ENCODE measurements around the gene TMEM87A. TPM values are rescaled to one million over a fixed set of nuclear protein-coding genes. Genes with fewer than 3 reads are reported as not detected.
A peak's percentile ranks its signal among the peaks of the same experiment; 100 is the strongest.

The TMEM87A gene
- total RNA-seq, 2 donors from 2014 or later, result 39.8 to 94.4 TPM

GRCh38 chr15:42198516-42198915 is 74.7 kb downstream of the TMEM87A start:
- H3K4me1 ChIP-seq (ENCODE audit: control insufficient read depth in 1 of 2, low read depth in 2 of 2), result no peaks in the 10 kb centered on the region

GRCh38 chr15:42194513-42194912 is 78.7 kb downstream of the TMEM87A start:
- DNase-seq (ENCODE audit: low spot score) (peak; percentile 3), ATAC-seq (ENCODE audit: insufficient number of reproducible peaks, low FRiP score, low read depth) (no peak)
- H3K27ac ChIP-seq, result no peak overlapping the region
- no peaks in the 10 kb centered on the region for H3K27me3 ChIP-seq (replicated peaks; ENCODE audit: insufficient read depth)
- H3K4me1 ChIP-seq (ENCODE audit: control insufficient read depth in 1 of 2, low read depth in 2 of 2), result no peaks in the 10 kb centered on the region
- no peaks in the 10 kb centered on the region for H3K9me3 ChIP-seq
- TF ChIP-seq CTCF (IDR thresholded peaks at IDR 0.05), result no peak
- peaks cover 24% of the 10 kb centered on the region for H3K36me3 ChIP-seq
- H3K4me3 ChIP-seq, result no peak overlapping the region

More at GRCh38 chr15:42198516-42198915, 74.7 kb downstream of the TMEM87A start:
- no peak for DNase-seq (ENCODE audit: low spot score)
- ATAC-seq (ENCODE audit: insufficient number of reproducible peaks, low FRiP score, low read depth), result no peak
- TF ChIP-seq CTCF (IDR thresholded peaks at IDR 0.05), result no peak
- no peak overlapping the region for H3K27ac ChIP-seq
- H3K9me3 ChIP-seq, result no peaks in the 10 kb centered on the region
- H3K36me3 ChIP-seq, result peaks cover 12% of the 10 kb centered on the region
- H3K27me3 ChIP-seq (replicated peaks; ENCODE audit: insufficient read depth), result no peaks in the 10 kb centered on the region
- no peak overlapping the region for H3K4me3 ChIP-seq

GRCh38 chr15:42193383-42193782 is 79.8 kb downstream of the TMEM87A start:
- no peak for TF ChIP-seq CTCF (IDR thresholded peaks at IDR 0.05)
- no peak for ATAC-seq (ENCODE audit: insufficient number of reproducible peaks, low FRiP score, low read depth)
- Histone ChIP-seq H3K9me3 (no peaks in the 10 kb centered on the region), H3K36me3 (peaks cover 33% of the 10 kb centered on the region), H3K4me3 (no peak overlapping the region), H3K4me1 (ENCODE audit: control insufficient read depth in 1 of 2, low read depth in 2 of 2) (no peaks in the 10 kb centered on the region), H3K27ac (no peak overlapping the region), H3K27me3 (replicated peaks; ENCODE audit: insufficient read depth) (no peaks in the 10 kb centered on the region)
- no peak for DNase-seq (ENCODE audit: low spot score)

GRCh38 chr15:42191610-42192346 is 81.5 kb downstream of the TMEM87A start:
- Histone ChIP-seq H3K4me3 (no peak overlapping the region), H3K9me3 (no peaks in the 10 kb centered on the region), H3K27ac (no peak overlapping the region), H3K36me3 (peaks cover 35% of the 10 kb centered on the region), H3K27me3 (replicated peaks; ENCODE audit: insufficient read depth) (no peaks in the 10 kb centered on the region), H3K4me1 (ENCODE audit: control insufficient read depth in 1 of 2, low read depth in 2 of 2) (no peaks in the 10 kb centered on the region)
- ATAC-seq (ENCODE audit: insufficient number of reproducible peaks, low FRiP score, low read depth), result no peak
- DNase-seq (ENCODE audit: low spot score), result no peak
- no peak for TF ChIP-seq CTCF (IDR thresholded peaks at IDR 0.05)

- H3K27ac ChIP-seq, result no peak overlapping the region
- no peaks in the 10 kb centered on the region for H3K4me1 ChIP-seq (ENCODE audit: control insufficient read depth in 1 of 2, low read depth in 2 of 2)
- no peaks in the 10 kb centered on the region for H3K9me3 ChIP-seq
- ATAC-seq (ENCODE audit: insufficient number of reproducible peaks, low FRiP score, low read depth) (no peak), DNase-seq (ENCODE audit: low spot score) (no peak)
- peaks cover 46% of the 10 kb centered on the region for H3K36me3 ChIP-seq
- H3K27me3 ChIP-seq (replicated peaks; ENCODE audit: insufficient read depth), result no peaks in the 10 kb centered on the region
- H3K4me3 ChIP-seq, result no peak overlapping the region
- no peak for TF ChIP-seq CTCF (IDR thresholded peaks at IDR 0.05)
Observed at GRCh38 chr15:42190370-42190769, 82.9 kb downstream of the TMEM87A start.

Data from thoracic aorta (tissue), 2 donors.